ENCODE data around the gene OR5L1. TPM values are rescaled to one million over a fixed set of nuclear protein-coding genes. Genes with fewer than 3 reads are reported as not detected.

The OR5L1 gene
- not detected in 2 replicates for total RNA-seq (2021)
- Bru-seq, nascent RNA: not detected
- BruChase-seq, experiment 1, labeled RNA remaining after a 2-hour chase: not detected
- not detected for BruChase-seq, experiment 2, labeled RNA remaining after a 6-hour chase
- long read RNA-seq: 0 reads

DNA sequence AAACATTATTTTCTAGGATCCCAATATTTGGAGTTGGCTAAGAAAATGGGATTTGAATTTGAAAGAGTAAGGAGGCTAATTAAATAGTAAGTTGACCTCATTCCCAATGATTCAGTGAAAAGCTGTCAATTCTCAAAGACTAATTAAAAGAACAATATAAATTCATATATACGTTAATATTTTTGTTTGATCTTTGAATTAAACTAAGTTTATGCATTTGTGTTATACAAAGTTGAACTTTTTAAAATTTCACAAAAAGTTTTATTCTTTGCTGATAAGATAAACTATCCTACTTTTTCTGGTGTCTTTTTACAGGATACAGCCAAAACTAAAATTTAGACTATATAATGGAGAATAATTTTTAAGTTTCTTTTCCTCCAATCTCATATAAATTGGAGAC, at the start of gene OR5L1:
OR5L1 (plus strand) TSS at position 301 of the 400 bp plus-strand sequence. CDS start 100 bp downstream, outside the sequence.
- BruUV-seq (replicated peaks): no TSS peak

DNA sequence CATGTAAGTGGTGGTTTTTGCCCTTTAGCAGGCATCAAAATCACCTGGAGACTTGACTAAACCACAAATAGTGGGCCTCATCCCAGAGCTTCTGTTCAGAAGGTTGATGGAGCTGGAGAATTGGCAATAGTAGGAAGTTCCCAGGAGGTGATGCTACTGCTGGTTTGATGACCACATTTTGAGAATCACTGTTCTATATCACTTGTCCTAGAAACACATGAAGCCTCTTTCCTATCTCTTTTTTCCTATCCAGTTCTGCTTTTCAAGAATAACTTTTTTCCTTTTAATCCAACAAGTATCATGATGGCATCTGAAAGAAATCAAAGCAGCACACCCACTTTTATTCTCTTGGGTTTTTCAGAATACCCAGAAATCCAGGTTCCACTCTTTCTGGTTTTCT, 38.0 kb upstream of the OR5L1 start, which contains the start of gene OR5D13:
OR5D13 (plus strand) TSS at position 301 of the 400 bp plus-strand sequence; CDS start at position 301, 0 bp downstream.
- H3K9me3 ChIP-seq (ENCODE audit: low read depth, low read length, poor library complexity, severe bottlenecking): peaks cover 18% of the 10 kb centered on the region
- no TSS peak for BruUV-seq (replicated peaks)
- DNase-seq (ENCODE audit: low spot score): no peak
- H3K27ac ChIP-seq (ENCODE audit: low read depth, low read length, poor library complexity, severe bottlenecking): no peak within 1 kb of the TSS
- TF ChIP-seq EZH2 (IDR thresholded peaks at IDR 0.05; ENCODE audit: borderline replicate concordance, low read depth, low read length, poor library complexity, severe bottlenecking): no peak
- no peak for TF ChIP-seq CTCF (conservative IDR thresholded peaks at IDR 0.05; ENCODE audit: low read depth, low read length)
- intact Hi-C loops (cut with micrococcal nuclease; ENCODE audit: unreplicated experiment): no loop called here
- no peaks in the 10 kb centered on the region for H3K27me3 ChIP-seq (replicated peaks; ENCODE audit: insufficient read depth, low read depth, low read length, poor library complexity)
- CTCF ChIA-PET: no interaction called here
- H3K4me1 ChIP-seq (ENCODE audit: insufficient read depth, low read length, poor library complexity, severe bottlenecking): no peaks in the 10 kb centered on the region
- no peaks in the 10 kb centered on the region for H3K36me3 ChIP-seq (ENCODE audit: insufficient read depth, low read length, poor library complexity, severe bottlenecking)
- POLR2A ChIA-PET (ENCODE audit: low non-redundant PET): no interaction called here
- H3K4me3 ChIP-seq (ENCODE audit: low read depth, low read length, poor library complexity, severe bottlenecking): no peak within 1 kb of the TSS

More for the DNA sequence above, at the start of gene OR5L1:
- intact Hi-C loops (cut with micrococcal nuclease; ENCODE audit: unreplicated experiment): no loop called here
- Histone ChIP-seq H3K4me3 (ENCODE audit: low read depth, low read length, poor library complexity, severe bottlenecking) (no peak within 1 kb of the TSS), H3K4me1 (ENCODE audit: insufficient read depth, low read length, poor library complexity, severe bottlenecking) (no peaks in the 10 kb centered on the region), H3K27me3 (replicated peaks; ENCODE audit: insufficient read depth, low read depth, low read length, poor library complexity) (no peaks in the 10 kb centered on the region), H3K27ac (ENCODE audit: low read depth, low read length, poor library complexity, severe bottlenecking) (no peak within 1 kb of the TSS), H3K9me3 (ENCODE audit: low read depth, low read length, poor library complexity, severe bottlenecking) (peaks cover 3% of the 10 kb centered on the region), H3K36me3 (ENCODE audit: insufficient read depth, low read length, poor library complexity, severe bottlenecking) (no peaks in the 10 kb centered on the region)
- ChIA-PET POLR2A (ENCODE audit: low non-redundant PET) (no interaction called here), CTCF (no interaction called here)
- no peak for DNase-seq (ENCODE audit: low spot score)
- TF ChIP-seq EZH2 (IDR thresholded peaks at IDR 0.05; ENCODE audit: borderline replicate concordance, low read depth, low read length, poor library complexity, severe bottlenecking): no peak
- TF ChIP-seq CTCF (conservative IDR thresholded peaks at IDR 0.05; ENCODE audit: low read depth, low read length): no peak

GRCh38 chr11:55791606-55792005, 19.6 kb upstream of the OR5L1 start:
- intact Hi-C loops (cut with micrococcal nuclease; ENCODE audit: unreplicated experiment): no loop called here
- BruUV-seq (replicated peaks): no TSS peak
- peaks cover 7% of the 10 kb centered on the region for H3K9me3 ChIP-seq (ENCODE audit: low read depth, low read length, poor library complexity, severe bottlenecking)

More at GRCh38 chr11:55791606-55792005, 19.6 kb upstream of the OR5L1 start:
- ChIA-PET CTCF (no interaction called here), POLR2A (ENCODE audit: low non-redundant PET) (no interaction called here)
- DNase-seq (ENCODE audit: low spot score): no peak
- Histone ChIP-seq H3K4me3 (ENCODE audit: low read depth, low read length, poor library complexity, severe bottlenecking) (no peak overlapping the region), H3K27ac (ENCODE audit: low read depth, low read length, poor library complexity, severe bottlenecking) (no peak overlapping the region), H3K27me3 (replicated peaks; ENCODE audit: insufficient read depth, low read depth, low read length, poor library complexity) (no peaks in the 10 kb centered on the region), H3K36me3 (ENCODE audit: insufficient read depth, low read length, poor library complexity, severe bottlenecking) (no peaks in the 10 kb centered on the region), H3K4me1 (ENCODE audit: insufficient read depth, low read length, poor library complexity, severe bottlenecking) (no peaks in the 10 kb centered on the region)
- TF ChIP-seq EZH2 (IDR thresholded peaks at IDR 0.05; ENCODE audit: borderline replicate concordance, low read depth, low read length, poor library complexity, severe bottlenecking) (no peak), CTCF (conservative IDR thresholded peaks at IDR 0.05; ENCODE audit: low read depth, low read length) (no peak)
